Activated CD8-positive, alpha-beta T cell treated with anti-CD3 and anti-CD28 coated beads for 36 hours (primary cell): ENCODE data around the gene UNK. TPM values are rescaled to one million over a fixed set of nuclear protein-coding genes. Genes with fewer than 3 reads are reported as not detected.

Experiments used
- ATAC-seq: fragments of 200-7000 bp; cut with Tn5 transposase; one replicate; pipeline ENCODE4 v1.10.0; 2021; ENCODE audit warnings: mild to moderate bottlenecking, moderate library complexity
- CTCF ChIA-PET: fragments of 350-600 bp; sonication (Branson Sonifier 250); formaldehyde crosslinking; loops from one replicate; lab custom pipeline; 2021; ENCODE audit warnings: antibody characterized with exemption; lab: Charles Lee
- POLR2A ChIA-PET: fragments of 350-600 bp; sonication (Branson Sonifier 250); formaldehyde crosslinking; loops from one replicate; lab custom pipeline; 2021; ENCODE audit warnings: antibody characterized with exemption; lab: Charles Lee
- DNase-seq: peaks from one replicate; pipeline ENCODE4 v3.0.0-alpha.2; 2020
- H3K27ac Mint-ChIP-seq: one replicate; pipeline ENCODE4 v1.8.0; 2021; ENCODE audit warnings: mild to moderate bottlenecking, mixed read lengths
- H3K27me3 Mint-ChIP-seq: one replicate; pipeline ENCODE4 v1.8.0; 2021; ENCODE audit warnings: mixed read lengths
- H3K36me3 Mint-ChIP-seq: one replicate; pipeline ENCODE4 v1.8.0; 2021; ENCODE audit warnings: low read depth, mixed read lengths
- H3K4me1 Mint-ChIP-seq: one replicate; pipeline ENCODE4 v1.8.0; 2021; ENCODE audit warnings: low read depth, mixed read lengths
- H3K4me3 Mint-ChIP-seq: one replicate; pipeline ENCODE4 v1.8.0; 2021; ENCODE audit warnings: mild to moderate bottlenecking, moderate library complexity, mixed read lengths
- H3K9me3 Mint-ChIP-seq: one replicate; pipeline ENCODE4 v1.8.0; 2021; ENCODE audit warnings: mixed read lengths
- CTCF ChIP-seq: fragments of 200-600 bp; IDR thresholded peaks from one replicate; pipeline ENCODE4 v1.8.0; 2022; ENCODE audit warnings: antibody characterized with exemption, mild to moderate bottlenecking
- intact Hi-C: fragments of 100-400 bp; cut with micrococcal nuclease; formaldehyde crosslinking; loops from one replicate; pipeline ENCODE4 v1.10.0; 2022
- total RNA-seq, 2 experiments: library from RNA; stranded (reverse); gene quantifications; one replicate each; pipeline ENCODE4 v1.2.3, GENCODE V29; 2021

UNK gene
- total RNA-seq, 2 experiments from 2014 or later = 26.4 to 26.6 TPM

DNA sequence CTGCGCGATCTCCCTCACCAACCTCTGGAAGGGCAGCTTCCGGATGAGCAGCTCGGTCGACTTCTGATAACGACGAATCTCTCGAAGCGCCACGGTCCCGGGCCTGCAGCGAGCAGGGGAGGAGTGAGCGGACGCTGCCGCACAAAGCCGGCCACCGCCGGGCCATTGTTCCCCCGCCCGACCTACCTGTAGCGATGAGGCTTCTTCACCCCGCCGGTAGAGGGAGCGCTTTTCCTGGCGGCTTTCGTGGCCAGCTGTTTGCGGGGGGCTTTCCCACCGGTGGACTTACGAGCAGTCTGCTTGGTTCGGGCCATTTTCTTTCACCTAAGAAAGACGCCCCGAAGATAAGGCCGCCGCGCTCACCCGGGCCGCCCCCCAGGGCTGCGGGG lies 5.8 kb upstream of the UNK start:
- DNase-seq = peak; percentile 84
- H3K4me3 Mint-ChIP-seq = peak overlapping the region; percentile 88
- ATAC-seq = peak; percentile 2
- H3K27me3 Mint-ChIP-seq = peaks cover 2% of the 10 kb centered on the region
- peak overlapping the region; percentile 95 for H3K27ac Mint-ChIP-seq
- ChIA-PET POLR2A (interaction anchor here (0.8 to 7.5 kb wide), 13 partner anchors 9 to 251 kb away, joined by 3 to 215 read pairs (median 7); partner anchors contain the start of genes GALK1, MRPL38, TRIM65 and WBP2), CTCF (interaction anchor here (0.8 to 6.1 kb wide), 6 partner anchors 7 to 83 kb away, joined by 3 to 40 read pairs (median 10); partner anchors contain the start of gene GALK1)
- peaks cover 42% of the 10 kb centered on the region for H3K4me1 Mint-ChIP-seq
- TF ChIP-seq CTCF = peak; percentile 80
- H3K36me3 Mint-ChIP-seq = peaks cover 31% of the 10 kb centered on the region
- intact Hi-C loops = no loop called here
- no peaks in the 10 kb centered on the region for H3K9me3 Mint-ChIP-seq

DNA sequence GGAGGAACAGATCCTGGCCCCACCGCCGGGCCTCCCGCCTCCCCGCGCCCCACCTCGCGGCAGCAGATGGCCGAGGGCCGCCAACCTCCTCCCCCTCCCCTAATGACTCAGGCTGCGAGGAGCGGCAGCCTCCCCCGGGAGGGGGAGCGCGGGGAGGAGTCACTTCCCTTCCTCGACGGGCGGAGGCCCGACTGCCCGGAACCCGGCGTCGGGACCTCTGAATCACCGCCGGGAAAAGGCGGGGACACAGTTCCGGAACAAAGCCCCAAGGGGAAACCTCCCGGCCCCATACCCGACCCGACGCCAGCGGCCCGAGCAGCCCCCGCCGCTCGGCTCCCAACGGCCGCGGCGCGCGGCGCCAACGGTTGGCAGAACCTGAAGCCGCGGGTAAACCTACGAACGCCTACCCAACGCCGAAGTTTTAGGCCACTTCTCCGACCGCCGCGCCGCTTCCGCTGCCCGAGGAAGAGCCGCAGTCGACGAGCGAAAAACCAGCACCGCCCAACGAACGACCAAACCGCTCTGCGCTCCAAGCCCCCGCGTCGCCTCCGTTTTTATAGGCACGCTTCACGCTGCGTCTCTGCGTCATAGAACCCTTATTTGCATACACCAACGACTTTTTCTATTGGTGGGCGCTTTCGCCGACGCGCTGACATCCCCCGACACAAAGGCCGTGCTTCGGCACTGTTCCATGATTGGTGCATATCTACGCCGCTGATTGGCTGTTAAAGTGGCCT lies 5.2 kb upstream of the UNK start:
- TF ChIP-seq CTCF = no peak
- Mint-ChIP-seq H3K36me3 (peaks cover 31% of the 10 kb centered on the region), H3K4me3 (peak overlapping the region; percentile 88), H3K9me3 (no peaks in the 10 kb centered on the region), H3K4me1 (peaks cover 42% of the 10 kb centered on the region), H3K27ac (peak overlapping the region; percentile 95), H3K27me3 (peaks cover 2% of the 10 kb centered on the region)
- ATAC-seq (peak; percentile 69), DNase-seq (peak; percentile 96)
- CTCF ChIA-PET = interaction anchor here (1.0 to 6.1 kb wide), 3 partner anchors 14 to 108 kb away, joined by 4 to 40 read pairs (median 13); partner anchors contain the start of gene GALK1
- intact Hi-C loops = no loop called here
- POLR2A ChIA-PET = interaction anchor here (0.7 to 7.5 kb wide), 14 partner anchors 10 to 125 kb away, joined by 3 to 215 read pairs (median 6); partner anchors contain the start of genes GALK1, MRPL38, TRIM65 and WBP2

GRCh38 chr17:75779987-75780889 lies 4.4 kb upstream of the UNK start:
- peak overlapping the region; percentile 88 for H3K4me3 Mint-ChIP-seq
- peaks cover 34% of the 10 kb centered on the region for H3K36me3 Mint-ChIP-seq
- intact Hi-C loops = no loop called here
- CTCF ChIA-PET = interaction anchor here (1.0 to 6.1 kb wide), 3 partner anchors 15 to 107 kb away, joined by 4 to 40 read pairs (median 13); partner anchors contain the start of gene GALK1
- H3K27ac Mint-ChIP-seq = peak overlapping the region; percentile 95
- ATAC-seq (no peak), DNase-seq (no peak)
- POLR2A ChIA-PET = interaction anchor here (0.7 to 3.6 kb wide), 6 partner anchors 19 to 116 kb away, joined by 3 to 11 read pairs (median 3); partner anchors contain the start of genes TRIM65 and WBP2
- H3K4me1 Mint-ChIP-seq = peaks cover 40% of the 10 kb centered on the region
- no peaks in the 10 kb centered on the region for H3K9me3 Mint-ChIP-seq
- no peak for TF ChIP-seq CTCF
- peaks cover 2% of the 10 kb centered on the region for H3K27me3 Mint-ChIP-seq

DNA sequence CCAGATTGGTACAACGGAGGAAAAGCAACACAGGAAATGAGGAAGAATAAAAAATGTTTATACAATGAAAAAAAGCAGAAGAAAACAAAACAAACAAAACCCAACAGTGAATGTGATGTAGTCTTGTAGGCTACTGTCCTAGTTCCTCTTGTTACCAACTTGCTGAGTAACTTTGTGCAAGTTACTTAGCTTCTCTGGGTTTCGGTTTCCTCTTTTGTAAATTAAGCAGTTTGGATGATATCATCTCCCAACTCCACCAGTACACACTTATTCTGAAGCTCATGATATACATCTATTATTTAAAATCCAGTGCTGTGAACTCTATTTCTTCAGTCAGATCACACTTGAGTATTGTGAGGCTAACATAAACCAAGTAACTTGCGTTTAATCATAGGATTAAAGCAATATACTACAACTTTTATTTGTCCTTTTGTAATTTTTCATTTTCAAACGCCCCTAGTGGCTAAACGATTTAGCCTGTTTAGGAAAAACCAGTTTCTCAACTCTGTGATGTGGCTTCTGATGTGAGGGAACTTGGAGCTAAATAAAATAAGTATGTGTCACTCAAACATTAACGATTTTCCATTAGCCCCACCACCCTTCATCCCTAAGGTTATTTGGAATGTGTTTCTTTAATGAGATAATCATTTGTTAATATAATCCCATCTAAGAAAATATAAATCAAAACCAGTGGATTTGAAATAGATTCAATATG lies 1.4 kb upstream of the UNK start:
- H3K4me3 Mint-ChIP-seq = peak overlapping the region; percentile 93
- intact Hi-C loops = no loop called here
- ATAC-seq = peak; percentile 12

More for the DNA sequence above, 1.4 kb upstream of the UNK start:
- Mint-ChIP-seq H3K27me3 (peaks cover 2% of the 10 kb centered on the region), H3K36me3 (peaks cover 28% of the 10 kb centered on the region), H3K4me1 (peaks cover 32% of the 10 kb centered on the region), H3K9me3 (no peaks in the 10 kb centered on the region), H3K27ac (peak overlapping the region; percentile 100)
- ChIA-PET POLR2A (interaction anchor here (0.6 to 6.3 kb wide), 10 partner anchors 8 to 482 kb away, joined by 3 to 74 read pairs (median 4); partner anchors contain the start of gene TRIM65), CTCF (interaction anchor here (0.6 to 3.0 kb wide), 31 partner anchors 8 to 237 kb away, joined by 3 to 22 read pairs (median 4); partner anchors contain the start of genes GALK1, SMIM5 and WBP2)
- no peak for DNase-seq
- peak; percentile 97 for TF ChIP-seq CTCF
